Renal cortex interstitium (tissue), 11 donors: Measurements from ENCODE around the gene SPECC1L. TPM values are rescaled to one million over a fixed set of nuclear protein-coding genes. Genes with fewer than 3 reads are reported as not detected.

Source experiments
- DNase-seq, 11 donors: peaks; one replicate each; pipeline ENCODE4 v3.0.0-alpha.2; 2013; ENCODE audit warnings: low read depth in 9 of 11, low spot score in 4 of 11; ENCODE audit errors: extremely low read depth in 1 of 11
- polyA plus RNA-seq, 3 donors: library from polyadenylated mRNA; unstranded; fragments of 120-200 nt; gene quantifications; one replicate each; pipeline ENCODE4 v1.2.1, GENCODE V29; 2013; ENCODE audit not compliant: insufficient read length in 3 of 3

SPECC1L gene
- polyA plus RNA-seq, 3 donors: 44.5 to 53.2 (median 51.3) TPM

- DNase-seq: no peak
These were observed 109.7 kb downstream of the SPECC1L start for GRCh38 chr22:24380220-24380904.

- no peak for DNase-seq
These were observed 110.2 kb downstream of the SPECC1L start for GRCh38 chr22:24380905-24381230.

- DNase-seq: no peak
These were observed 112.4 kb downstream of the SPECC1L start for GRCh38 chr22:24383061-24383460.

GRCh38 chr22:24384131-24384530, 113.5 kb downstream of the SPECC1L start:
- DNase-seq: no peak

- no peak for DNase-seq
These were observed 116.4 kb downstream of the SPECC1L start for GRCh38 chr22:24386937-24387471.

- DNase-seq: no peak
These were observed 119.0 kb downstream of the SPECC1L start for GRCh38 chr22:24389680-24390079.

- DNase-seq: no peak
These were observed 119.5 kb downstream of the SPECC1L start for GRCh38 chr22:24390156-24390555.

DNA sequence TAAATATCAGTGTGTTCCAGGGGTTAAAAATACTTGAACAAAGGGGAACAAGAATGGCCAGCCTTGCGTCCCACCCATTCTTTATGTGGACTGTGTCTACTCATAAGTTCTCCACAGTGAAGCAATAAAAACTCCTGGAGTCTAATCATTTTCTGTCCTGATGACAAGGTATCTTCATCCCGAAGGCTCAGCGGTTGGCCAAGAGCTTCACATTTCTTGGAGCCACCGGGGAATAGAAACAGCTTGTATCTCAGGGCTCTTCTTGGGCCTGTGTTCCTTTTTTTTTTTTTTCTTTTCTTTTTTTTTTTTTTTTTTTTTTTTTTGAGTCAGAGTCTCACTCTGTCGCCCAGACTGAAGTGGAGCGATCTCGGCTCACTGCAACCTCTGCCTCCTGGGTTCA, 119.9 kb downstream of the SPECC1L start:
- no peak for DNase-seq

DNA sequence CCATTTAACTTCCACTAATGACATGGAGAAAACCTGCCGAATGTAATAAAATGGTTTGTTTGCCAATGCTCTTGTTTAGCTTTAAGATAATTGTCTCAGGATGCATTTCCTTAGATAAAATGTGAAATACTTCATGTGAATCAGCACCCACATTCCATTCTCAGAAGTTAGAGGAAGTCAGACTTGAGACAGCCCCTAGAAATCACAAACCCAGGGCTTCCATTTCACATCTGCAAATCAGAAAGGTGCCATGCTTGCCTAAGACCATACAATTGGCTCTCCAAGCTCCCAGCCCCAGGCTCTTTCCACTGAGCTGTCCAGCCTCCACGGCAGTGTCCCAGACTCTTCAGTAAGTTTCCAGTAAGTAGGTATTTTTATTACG, 121.2 kb downstream of the SPECC1L start:
- DNase-seq: no peak

- DNase-seq: no peak
These were observed 121.7 kb downstream of the SPECC1L start for GRCh38 chr22:24392218-24392931.

DNA sequence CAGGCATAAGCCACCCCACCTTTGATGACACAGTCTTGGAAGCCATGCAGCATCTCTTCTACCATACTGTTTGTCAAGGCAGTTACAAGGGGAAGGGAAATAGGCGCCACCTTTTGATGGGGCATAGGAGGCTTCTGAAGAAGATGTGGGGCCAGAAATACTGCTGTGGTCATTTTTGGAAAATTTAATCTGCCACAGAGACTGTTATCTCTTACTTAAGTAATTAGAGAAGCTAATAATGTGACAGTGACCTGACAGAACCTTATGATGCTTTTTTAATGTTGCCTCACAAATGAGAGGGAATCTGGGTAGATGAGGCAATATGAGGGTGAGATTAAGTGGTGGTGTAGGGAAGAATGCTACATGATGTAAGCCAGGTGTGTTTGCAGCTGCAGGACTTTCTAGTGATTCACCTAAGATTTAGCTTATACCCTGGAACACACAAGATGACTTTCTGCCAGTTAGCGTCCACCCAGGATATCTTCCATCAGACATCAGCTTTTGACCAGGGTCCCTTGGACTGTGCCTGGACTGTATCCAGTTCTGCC, 122.5 kb downstream of the SPECC1L start:
- DNase-seq: no peak

- no peak for DNase-seq
These were observed 123.2 kb downstream of the SPECC1L start for GRCh38 chr22:24393848-24394247.

DNA sequence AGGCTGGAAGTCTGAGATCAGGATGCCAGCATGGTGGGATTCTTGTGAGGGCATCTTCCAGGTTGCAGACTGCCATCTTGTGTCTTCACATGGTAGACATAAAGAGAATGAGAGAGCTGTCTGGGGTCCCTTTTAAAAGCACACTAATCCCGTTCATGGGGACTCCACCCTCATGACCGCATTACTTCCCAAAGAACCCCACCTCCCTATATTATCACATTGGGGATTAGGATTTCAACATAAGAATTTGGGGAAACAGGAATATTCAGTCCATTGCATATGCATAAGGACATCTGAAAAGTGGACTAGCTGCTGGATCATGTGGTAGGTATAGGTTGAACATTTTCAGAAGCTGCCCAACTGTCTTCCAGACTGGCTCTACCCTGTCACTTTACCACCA, 123.6 kb downstream of the SPECC1L start:
- DNase-seq: no peak

DNA sequence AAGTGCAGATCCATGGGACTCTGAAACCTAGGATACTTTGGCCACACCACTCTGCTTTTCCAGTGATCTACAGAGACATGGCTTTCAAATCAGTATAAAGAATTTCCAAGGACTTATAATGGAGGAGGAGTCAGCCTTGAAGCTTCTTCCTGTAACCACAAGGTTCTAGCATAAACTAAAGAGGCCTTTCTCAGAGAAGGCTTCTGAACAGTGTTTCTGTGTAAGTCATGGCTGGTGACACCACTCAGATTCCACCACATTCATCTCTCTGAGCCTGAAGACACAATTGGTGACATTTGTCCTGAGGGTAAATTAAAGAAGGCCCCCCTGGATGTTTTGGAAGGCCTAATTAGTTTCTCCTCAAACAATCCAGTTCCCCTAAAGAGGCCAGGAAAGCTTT, 127.8 kb downstream of the SPECC1L start:
- DNase-seq: no peak

- DNase-seq: no peak
These were observed 129.5 kb downstream of the SPECC1L start for GRCh38 chr22:24400034-24400725.

DNA sequence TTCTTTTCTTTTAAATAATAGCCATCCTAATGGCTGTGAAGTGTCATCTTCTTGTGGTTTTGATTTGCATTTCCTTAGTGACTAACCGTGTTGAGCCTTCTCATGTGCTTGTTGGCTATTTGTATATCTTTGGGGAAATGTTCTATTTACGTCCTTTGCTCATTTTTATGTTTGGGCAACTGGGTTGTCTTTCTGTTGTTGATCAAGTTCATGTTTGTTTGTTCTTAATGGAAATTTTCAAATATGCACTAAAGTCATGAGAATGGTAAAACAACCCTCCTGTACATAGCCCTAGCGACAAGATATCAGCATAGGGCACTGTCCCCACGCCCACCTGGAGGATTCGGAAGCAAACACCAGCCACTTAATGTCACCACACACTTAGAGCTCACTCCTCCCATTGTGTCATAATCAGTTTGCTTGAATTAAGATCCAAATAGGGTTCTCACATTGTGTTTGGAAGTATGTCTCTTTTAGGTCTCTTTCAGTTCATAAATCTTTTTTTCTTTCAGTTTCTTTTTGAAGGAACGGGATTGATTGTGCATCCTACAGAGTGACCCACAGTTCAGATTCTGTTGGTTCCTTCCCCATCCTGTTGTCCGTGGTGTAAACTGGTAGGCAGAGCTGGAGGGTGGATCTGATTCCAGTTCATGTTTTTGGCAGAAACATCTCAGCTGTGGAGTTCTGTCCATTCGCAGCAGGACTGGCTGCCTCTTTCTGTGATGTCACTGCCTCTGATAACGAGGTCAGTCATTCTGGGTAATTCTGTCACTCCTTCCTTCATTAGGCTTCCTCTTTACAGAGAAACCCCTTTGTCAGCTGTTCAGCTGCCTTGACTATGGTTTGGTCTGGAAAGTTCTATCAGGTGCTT, 130.3 kb downstream of the SPECC1L start:
- DNase-seq: no peak

GRCh38 chr22:24401931-24402367, 131.3 kb downstream of the SPECC1L start:
- no peak for DNase-seq

GRCh38 chr22:24402460-24403192, 132.0 kb downstream of the SPECC1L start:
- DNase-seq: peak in 10 of 11 donors; percentile 45 to 84 (median 72)
